ENCODE measurements around the gene ARAP1. TPM values are rescaled to one million over a fixed set of nuclear protein-coding genes. Genes with fewer than 3 reads are reported as not detected.

The ARAP1 gene
- total and polyA plus RNA-seq, 2 of the 8 experiments (the other 6 are each of a cell fraction or from before 2014, with no cell fraction given): 25.7 to 61.6 TPM

- peaks cover 0 to 20% (median 11%) of the 10 kb centered on the region in 4 experiments; a peak in 5 of 7 replicates for H3K4me1 ChIP-seq (replicated peaks in 1 of 4; ENCODE audit: control insufficient read depth in 3 of 4, insufficient read depth in 4 of 4, low read length in 3 of 4)
- no peak overlapping the region for H4K5ac ChIP-seq (ENCODE audit: insufficient read length, low read depth, low read length)
- no peak overlapping the region for H2BK120ac ChIP-seq (replicated peaks; ENCODE audit: low read depth, low read length)
- WGBS, 2 experiments (ENCODE audit: extremely low coverage in 1 of 2, insufficient coverage in 1 of 2, insufficient read length in 1 of 2, insufficient replicate concordance in 2 of 2, low coverage in 1 of 2, low lambda C conversion rate in 2 of 2, missing lambda C conversion rate in 1 of 2): 88% methylated on average over 6 of the region's 6 CpGs; no CpG with 5 or more reads in 1 of the 2 experiments
- no peak overlapping the region for H3K4ac ChIP-seq (replicated peaks; ENCODE audit: insufficient read length, low read depth, low read length)
- peaks cover 12 to 28% of the 10 kb centered on the region in 2 experiments for H4K20me1 ChIP-seq (replicated peaks in 1 of 2; ENCODE audit: control insufficient read depth in 1 of 2, insufficient read depth in 2 of 2, low read length in 2 of 2)
- no peak overlapping the region for H3K9ac ChIP-seq (replicated peaks in 1 of 4; ENCODE audit: extremely low read depth in 1 of 4, low read depth in 3 of 4, low read length in 3 of 4)
- H3K23ac ChIP-seq (ENCODE audit: insufficient read length): no peak overlapping the region
- no peak overlapping the region for H3K56ac ChIP-seq (replicated peaks; ENCODE audit: insufficient read length, low read depth, low read length)
- no peaks in the 10 kb centered on the region for H3K79me2 ChIP-seq (ENCODE audit: control insufficient read depth in 1 of 2, insufficient read depth in 2 of 2, low read length in 2 of 2)
- H3K14ac ChIP-seq (ENCODE audit: insufficient read length): no peak overlapping the region
- H3K4me2 ChIP-seq (ENCODE audit: insufficient read depth in 1 of 2, low read depth in 2 of 2, low read length in 2 of 2): no peak overlapping the region
- no peak overlapping the region for H2BK20ac ChIP-seq (ENCODE audit: low read length)
- ChIA-PET POLR2A (ENCODE audit: partially characterized antibody) (interaction anchor here (0.6 to 3.9 kb wide), 13 partner anchors 11 to 126 kb away, joined by 3 to 12 read pairs (median 3); no protein-coding TSS in a partner anchor), CTCF (ENCODE audit: partially characterized antibody) (interaction anchor here (0.5 to 19.1 kb wide), 18 partner anchors 6 to 210 kb away, joined by 3 to 384 read pairs (median 28); partner anchors contain the start of genes PDE2A and STARD10)
- no peaks in the 10 kb centered on the region for H3K79me1 ChIP-seq (ENCODE audit: low read depth, low read length)
- FAIRE-seq (no peak), DNase-seq (ENCODE audit: low read depth in 1 of 2, low spot score in 2 of 2) (no peak)
- H2BK15ac ChIP-seq (ENCODE audit: low read length): no peak overlapping the region
- no peaks in the 10 kb centered on the region for H3K9me3 ChIP-seq (ENCODE audit: insufficient read depth in 2 of 2, low read depth in 1 of 2, low read length in 1 of 2)
- no peak overlapping the region for H2AK5ac ChIP-seq (ENCODE audit: low read depth, low read length)
- peaks cover 2% of the 10 kb centered on the region; the same call in 1 of the 2 replicates for H3K23me2 ChIP-seq (ENCODE audit: low read depth, low read length)
- H3K27ac ChIP-seq (ENCODE audit: low read depth, low read length): no peak overlapping the region
- H4K91ac ChIP-seq (replicated peaks; ENCODE audit: insufficient read length, low read length): no peak overlapping the region
- no peak overlapping the region for H3K18ac ChIP-seq (ENCODE audit: extremely low read depth, low read length)
- H4K8ac ChIP-seq (ENCODE audit: extremely low read depth, insufficient read depth, low read length): no peak overlapping the region
- no peak overlapping the region for H2AFZ ChIP-seq (ENCODE audit: low read length)
- no peaks in the 10 kb centered on the region for H3K36me3 ChIP-seq (ENCODE audit: control insufficient read depth in 2 of 4, insufficient read depth in 4 of 4, low read length in 3 of 4)
- peaks cover 0 to 27% (median 15%) of the 10 kb centered on the region in 4 experiments; a peak in 6 of 7 replicates for H3K27me3 ChIP-seq (replicated peaks in 1 of 4; ENCODE audit: control insufficient read depth in 3 of 4, extremely low read depth in 1 of 4, insufficient read depth in 3 of 4, low read length in 3 of 4)
- no peak overlapping the region for H3K4me3 ChIP-seq (ENCODE audit: extremely low read depth in 1 of 4, insufficient read depth in 2 of 4, low read depth in 3 of 4, low read length in 4 of 4)
- no peak overlapping the region for H2BK12ac ChIP-seq (ENCODE audit: low read depth, low read length)
- H2BK5ac ChIP-seq (ENCODE audit: low read depth, low read length): no peak overlapping the region
- TF ChIP-seq BCL11A (IDR thresholded peaks at IDR 0.05; ENCODE audit: low read depth in 2 of 2, low read length in 2 of 2) (no peak), TAF1 (IDR thresholded peaks at IDR 0.05; ENCODE audit: low read depth, low read length) (no peak), BRCA1 (IDR thresholded peaks at IDR 0.05; ENCODE audit: low read depth, low read length) (no peak), POLR2AphosphoS5 (IDR thresholded peaks at IDR 0.05; ENCODE audit: low read depth, low read length) (no peak), EGR1 (IDR thresholded peaks at IDR 0.05; ENCODE audit: borderline replicate concordance, low read depth, low read length) (no peak), CEBPB (IDR thresholded peaks at IDR 0.05; ENCODE audit: low read depth, low read length) (no peak), E2F6 (IDR thresholded peaks at IDR 0.05) (no peak), CTCF (IDR thresholded peaks at IDR 0.05; ENCODE audit: control extremely low read depth in 1 of 3, insufficient read depth in 1 of 3, low read depth in 1 of 3, low read length in 3 of 3) (no peak), RNF2 (IDR thresholded peaks at IDR 0.05; ENCODE audit: borderline replicate concordance, low read depth, low read length, missing control alignments, poor library complexity, severe bottlenecking) (no peak)
Measured at GRCh38 chr11:72680624-72681158, 71.5 kb downstream of the ARAP1 start.

Measured in H1 (cell line).